HepG2 (cell line): ENCODE results near the gene GALNT10. TPM values are rescaled to one million over a fixed set of nuclear protein-coding genes. Genes with fewer than 3 reads are reported as not detected.

ENCODE experiments used
- ATAC-seq: fragments of 200-7000 bp; cut with Tn5 transposase; 3 replicates; pipeline ENCODE4 v1.9.1; 2020; ENCODE audit warnings: mild to moderate bottlenecking, moderate library complexity
- BruUV-seq: library from RNA; stranded (reverse); fragments of 400-500 nt; replicated peaks from 2 replicates; lab custom pipeline; 2021; lab: Mats Ljungman, UMichigan
- CTCF ChIA-PET: fragments of 300-600 bp; formaldehyde crosslinking; extraction: SDS; loops from one replicate; lab custom pipeline; 2021; ENCODE audit warnings: low total read pairs, inconsistent platforms, low intra/inter-chr PET ratio; lab: Yijun Ruan, JAX
- POLR2A ChIA-PET: fragments of 350-600 bp; sonication (Branson Sonifier 250); formaldehyde crosslinking; loops from one replicate; lab custom pipeline; 2020; ENCODE audit warnings: antibody characterized with exemption, inconsistent platforms; lab: Yijun Ruan, JAX
- DNase-seq: peaks from one replicate; pipeline ENCODE4 v3.0.0-alpha.2; 2015; ENCODE audit warnings: low spot score
- FAIRE-seq: peaks from 3 replicates; lab custom pipeline; 2011; peaks lifted over from hg19 to GRCh38; lab: Jason Lieb, UNC
- H2AFZ ChIP-seq: one replicate; pipeline ENCODE4 v1.6.1; 2011; ENCODE audit warnings: low read length, inconsistent platforms
- H3K27ac ChIP-seq: fragments of 300-600 bp; 3 replicates; pipeline ENCODE4 v1.8.0; 2011; ENCODE audit warnings: mixed run types, mild to moderate bottlenecking, mixed read lengths, low read length, inconsistent platforms; ENCODE audit not compliant: insufficient read depth; ENCODE audit errors: extremely low read length
- H3K27me3 ChIP-seq, 2 experiments: fragments of 200-600 bp in 1 of 2; 2 replicates in 1 of 2; 3 replicates in 1 of 2; pipeline versions ENCODE4 v1.6.0 to v1.8.0; 2011; ENCODE audit warnings: low read length in 2 of 2, mild to moderate bottlenecking in 2 of 2, moderate library complexity in 2 of 2, inconsistent platforms in 1 of 2; ENCODE audit not compliant: insufficient read depth in 2 of 2, control insufficient read depth in 1 of 2
- H3K36me3 ChIP-seq, 2 experiments: fragments of 200-600 bp in 1 of 2; replicated peaks in 1 of 2; 2 replicates in 1 of 2; 3 replicates in 1 of 2; pipeline versions ENCODE4 v1.5.1 to v1.8.0; 2011; ENCODE audit warnings: low read length in 2 of 2, inconsistent platforms in 1 of 2; ENCODE audit not compliant: insufficient read depth in 2 of 2, control insufficient read depth in 1 of 2
- H3K4me1 ChIP-seq: 2 replicates; pipeline ENCODE4 v1.5.1; 2012; ENCODE audit warnings: low read length, inconsistent platforms; ENCODE audit not compliant: insufficient read depth
- H3K4me2 ChIP-seq: 2 replicates; pipeline ENCODE4 v1.6.0; 2011; ENCODE audit warnings: low read depth, low read length, inconsistent platforms
- H3K4me3 ChIP-seq, 3 experiments: fragments of 200-600 bp in 1 of 3; sonication (generic), shearing (Covaris generic) in 1 of 3; replicated peaks in 1 of 3; 2 replicates each; pipeline ENCODE4 v1.5.1; 2011 to 2016; ENCODE audit warnings: low read length in 3 of 3, inconsistent platforms in 2 of 3, low read depth in 2 of 3, mild to moderate bottlenecking in 2 of 3, control low read depth in 1 of 3, mixed read lengths in 1 of 3; ENCODE audit not compliant: insufficient read depth in 1 of 3
- H3K79me2 ChIP-seq: one replicate; pipeline ENCODE4 v1.6.1; 2011; ENCODE audit warnings: low read length, inconsistent platforms; ENCODE audit not compliant: insufficient read depth
- H3K9ac ChIP-seq: 2 replicates; pipeline ENCODE4 v1.6.0; 2011; ENCODE audit warnings: mild to moderate bottlenecking, low read depth, low read length, inconsistent platforms; ENCODE audit not compliant: insufficient read depth
- H3K9me3 ChIP-seq: 2 replicates; pipeline ENCODE4 v1.5.1; 2012; ENCODE audit warnings: mild to moderate bottlenecking, low read length
- H4K20me1 ChIP-seq: 2 replicates; pipeline ENCODE4 v1.6.0; 2011; ENCODE audit warnings: inconsistent platforms, mild to moderate bottlenecking, low read length, moderate library complexity; ENCODE audit not compliant: insufficient read depth
- AGO2 ChIP-seq: fragments of 200-400 bp; formaldehyde crosslinking; optimal IDR thresholded peaks from 2 replicates; pipeline ENCODE3; 2017; ENCODE audit warnings: mild to moderate bottlenecking, low read depth, low read length, moderate library complexity
- GZF1 ChIP-seq: sonication (generic); formaldehyde crosslinking; IDR thresholded peaks from 2 replicates; pipeline ENCODE4 v1.5.1; 2020; ENCODE audit warnings: mild to moderate bottlenecking, missing genetic modification reagents
- NBN ChIP-seq: fragments of 450-650 bp; conservative IDR thresholded peaks from 2 replicates; pipeline ENCODE4 v1.6.1; 2017
- NFRKB ChIP-seq: fragments of 450-650 bp; IDR thresholded peaks from 2 replicates; pipeline ENCODE4 v1.6.1; 2017
- NPAS2 ChIP-seq: sonication (generic); formaldehyde crosslinking; IDR thresholded peaks from 2 replicates; pipeline ENCODE4 v1.8.0; 2022; ENCODE audit warnings: mild to moderate bottlenecking, missing genetic modification reagents, borderline replicate concordance
- SATB2 ChIP-seq: sonication (generic); formaldehyde crosslinking; IDR thresholded peaks from 2 replicates; pipeline ENCODE4 v1.5.0; 2020; ENCODE audit warnings: missing genetic modification reagents
- SIN3B ChIP-seq: fragments of 150-350 bp; IDR thresholded peaks from 2 replicates; pipeline ENCODE4 v1.6.1; 2014; ENCODE audit warnings: low read length
- TBX3 ChIP-seq: fragments of 450-650 bp; IDR thresholded peaks from 2 replicates; pipeline ENCODE4 v1.6.1; 2017; ENCODE audit warnings: antibody characterized with exemption, mild to moderate bottlenecking, inconsistent platforms, borderline replicate concordance
- ZNF570 ChIP-seq: sonication (generic); formaldehyde crosslinking; IDR thresholded peaks from 2 replicates; pipeline ENCODE4 v1.4.0; 2020; ENCODE audit warnings: mild to moderate bottlenecking, missing genetic modification reagents, borderline replicate concordance
- ZNF577 ChIP-seq: sonication (generic); formaldehyde crosslinking; IDR thresholded peaks from 2 replicates; pipeline ENCODE4 v1.4.0; 2020; ENCODE audit warnings: mild to moderate bottlenecking, low read depth, missing genetic modification reagents, borderline replicate concordance
- ZNF713 ChIP-seq: sonication (generic); formaldehyde crosslinking; IDR thresholded peaks from 2 replicates; pipeline ENCODE4 v1.4.0; 2020; ENCODE audit warnings: mild to moderate bottlenecking, missing genetic modification reagents
- ZNF891 ChIP-seq: sonication (generic); formaldehyde crosslinking; IDR thresholded peaks from 2 replicates; pipeline ENCODE4 v1.5.0; 2020; ENCODE audit warnings: mild to moderate bottlenecking, missing genetic modification reagents
- WGBS: methylation state at CpG from one replicate; pipeline ENCODE4 v1.1.6; 2017; ENCODE audit warnings: low lambda C conversion rate; 5-methylcytosine and 5-hydroxymethylcytosine counted together
- in situ Hi-C: cut with HindIII; loops from 2 replicates; pipeline ENCODE4 v1.10.0; 2017; ENCODE audit warnings: low pct_unique_long_range_greater_than_20kb; ENCODE audit not compliant: extremely low pct_ligation_motif_present
- intact Hi-C: fragments of 100-400 bp; cut with micrococcal nuclease; formaldehyde crosslinking; loops from one replicate; pipeline ENCODE4 v1.10.0; 2022; ENCODE audit not compliant: unreplicated experiment
- polyA plus RNA-seq, 8 experiments: library from polyadenylated mRNA; depleted of rRNA in 3 of 8; stranded (reverse) in 7 of 8; unstranded in 1 of 8; fragments of >200 nt; fragmentation: Illumina TruSeq in 4 of 8; extraction: Trizol in 4 of 8; gene quantifications; 2 replicates each; pipeline versions ENCODE4 v1.2.1 to v1.2.3, GENCODE V29; 2011 to 2016; ENCODE audit warnings: low read depth in 4 of 8, missing spikeins in 1 of 8, mixed read lengths in 1 of 8; ENCODE audit not compliant: insufficient read depth in 1 of 8
- total RNA-seq, 5 experiments: library from RNA; depleted of rRNA; stranded (reverse); fragments of >200 nt; fragmentation: Illumina TruSeq; extraction: Trizol; gene quantifications; 2 replicates each; pipeline ENCODE4 v1.2.3, GENCODE V29; 2016; ENCODE audit warnings: low read depth in 1 of 5
- TF ChIP-seq, protein P1 (sequence below): sonication (generic); formaldehyde crosslinking; IDR thresholded peaks from 2 replicates; pipeline ENCODE4 v1.8.0; 2022; ENCODE audit warnings: mild to moderate bottlenecking, missing genetic modification reagents, borderline replicate concordance
- TF ChIP-seq, protein P2 (sequence below): sonication (generic); formaldehyde crosslinking; IDR thresholded peaks from 2 replicates; pipeline ENCODE4 v1.4.0; 2020; ENCODE audit warnings: mild to moderate bottlenecking, missing genetic modification reagents
- TF ChIP-seq, protein P3 (sequence below): sonication (generic); formaldehyde crosslinking; IDR thresholded peaks from 2 replicates; pipeline ENCODE4 v1.4.0; 2020; ENCODE audit warnings: missing genetic modification reagents

GALNT10 gene
- total and polyA plus RNA-seq, 2 of the 13 experiments (the other 11 are each of a cell fraction or from before 2014, with no cell fraction given) = 8.1 to 11.2 TPM

DNA sequence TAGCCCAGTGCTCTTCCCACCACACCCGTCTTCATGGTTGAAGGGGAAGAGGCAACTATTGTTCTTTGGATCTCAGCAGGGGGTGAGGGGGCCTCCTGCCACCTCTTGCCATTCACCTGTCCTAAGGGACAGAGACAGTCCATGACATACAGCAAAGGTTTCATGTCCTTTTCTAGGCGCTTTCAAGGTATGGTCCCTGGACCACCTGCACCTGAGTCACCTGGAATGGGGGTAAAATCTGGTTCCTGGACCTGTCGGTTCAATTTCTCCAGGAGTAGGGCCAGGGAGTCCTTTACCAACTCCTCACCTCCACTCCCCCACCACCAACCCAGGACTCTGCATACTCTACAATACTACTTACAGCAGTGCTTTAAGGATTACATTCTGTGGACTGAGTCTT, 221.8 kb downstream of the GALNT10 start (continued):
- TF ChIP-seq, protein P1, sequence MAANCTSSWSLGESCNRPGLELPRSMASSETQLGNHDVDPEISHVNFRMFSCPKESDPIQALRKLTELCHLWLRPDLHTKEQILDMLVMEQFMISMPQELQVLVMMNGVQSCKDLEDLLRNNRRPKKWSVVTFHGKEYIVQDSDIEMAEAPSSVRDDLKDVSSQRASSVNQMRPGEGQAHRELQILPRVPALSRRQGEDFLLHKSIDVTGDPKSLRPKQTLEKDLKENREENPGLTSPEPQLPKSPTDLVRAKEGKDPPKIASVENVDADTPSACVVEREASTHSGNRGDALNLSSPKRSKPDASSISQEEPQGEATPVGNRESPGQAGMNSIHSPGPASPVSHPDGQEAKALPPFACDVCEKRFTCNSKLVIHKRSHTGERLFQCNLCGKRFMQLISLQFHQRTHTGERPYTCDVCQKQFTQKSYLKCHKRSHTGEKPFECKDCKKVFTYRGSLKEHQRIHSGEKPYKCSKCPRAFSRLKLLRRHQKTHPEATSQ (CRISPR knock-in tag) = no peak
- TF ChIP-seq NBN (no peak), SIN3B (no peak), NPAS2 (CRISPR knock-in tag) (no peak), AGO2 (no peak)
- TF ChIP-seq, protein P2, sequence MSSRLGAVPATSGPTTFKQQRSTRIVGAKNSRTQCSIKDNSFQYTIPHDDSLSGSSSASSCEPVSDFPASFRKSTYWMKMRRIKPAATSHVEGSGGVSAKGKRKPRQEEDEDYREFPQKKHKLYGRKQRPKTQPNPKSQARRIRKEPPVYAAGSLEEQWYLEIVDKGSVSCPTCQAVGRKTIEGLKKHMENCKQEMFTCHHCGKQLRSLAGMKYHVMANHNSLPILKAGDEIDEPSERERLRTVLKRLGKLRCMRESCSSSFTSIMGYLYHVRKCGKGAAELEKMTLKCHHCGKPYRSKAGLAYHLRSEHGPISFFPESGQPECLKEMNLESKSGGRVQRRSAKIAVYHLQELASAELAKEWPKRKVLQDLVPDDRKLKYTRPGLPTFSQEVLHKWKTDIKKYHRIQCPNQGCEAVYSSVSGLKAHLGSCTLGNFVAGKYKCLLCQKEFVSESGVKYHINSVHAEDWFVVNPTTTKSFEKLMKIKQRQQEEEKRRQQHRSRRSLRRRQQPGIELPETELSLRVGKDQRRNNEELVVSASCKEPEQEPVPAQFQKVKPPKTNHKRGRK (CRISPR knock-in tag) = no peak

DNA sequence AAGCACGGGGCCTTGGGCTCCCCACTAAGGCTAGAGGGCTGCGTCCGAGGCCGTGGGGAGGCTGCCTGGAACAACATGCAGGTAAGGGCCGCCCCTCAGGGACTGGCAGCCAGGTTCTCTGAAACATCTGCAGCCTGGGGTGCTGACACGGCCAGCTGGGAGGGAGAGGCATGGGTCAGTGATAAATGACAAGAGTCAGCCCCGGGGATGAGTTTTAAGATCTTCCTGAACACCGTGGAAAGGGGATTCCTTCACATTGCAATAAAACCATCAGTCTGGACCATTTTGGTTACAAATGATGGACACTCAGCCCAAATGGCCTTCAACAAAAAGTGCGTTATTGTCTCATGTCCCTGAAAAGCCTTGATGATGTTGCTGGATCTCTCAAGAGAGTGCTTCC, 222.4 kb downstream of the GALNT10 start:
- Histone ChIP-seq H3K79me2 (no peaks in the 10 kb centered on the region), H3K27me3 (no peaks in the 10 kb centered on the region), H3K4me2 (no peak overlapping the region), H3K4me1 (no peaks in the 10 kb centered on the region), H3K9ac (no peak overlapping the region), H3K4me3 (no peak overlapping the region), H3K9me3 (no peaks in the 10 kb centered on the region), H3K27ac (no peak overlapping the region), H4K20me1 (no peaks in the 10 kb centered on the region), H3K36me3 (peaks cover 0 to 2% of the 10 kb centered on the region in 2 experiments; a peak in 1 of 5 replicates), H2AFZ (no peak overlapping the region)
- in situ Hi-C loops = no loop called here
- WGBS = 100% methylated on average over 3 of the region's 9 CpGs
- FAIRE-seq (no peak), DNase-seq (no peak), ATAC-seq (no peak)
- ChIA-PET CTCF (no interaction called here), POLR2A (no interaction called here)
- no TSS peak for BruUV-seq
- TF ChIP-seq NFRKB = no peak
- TF ChIP-seq ZNF577 (CRISPR knock-in tag) = no peak
- no peak for TF ChIP-seq ZNF713 (CRISPR knock-in tag)
- TF ChIP-seq ZNF570 = no peak
- TF ChIP-seq SATB2 (CRISPR knock-in tag) = no peak
- TF ChIP-seq ZNF891 (CRISPR knock-in tag) = no peak
- no peak for TF ChIP-seq TBX3
- TF ChIP-seq, protein P3, sequence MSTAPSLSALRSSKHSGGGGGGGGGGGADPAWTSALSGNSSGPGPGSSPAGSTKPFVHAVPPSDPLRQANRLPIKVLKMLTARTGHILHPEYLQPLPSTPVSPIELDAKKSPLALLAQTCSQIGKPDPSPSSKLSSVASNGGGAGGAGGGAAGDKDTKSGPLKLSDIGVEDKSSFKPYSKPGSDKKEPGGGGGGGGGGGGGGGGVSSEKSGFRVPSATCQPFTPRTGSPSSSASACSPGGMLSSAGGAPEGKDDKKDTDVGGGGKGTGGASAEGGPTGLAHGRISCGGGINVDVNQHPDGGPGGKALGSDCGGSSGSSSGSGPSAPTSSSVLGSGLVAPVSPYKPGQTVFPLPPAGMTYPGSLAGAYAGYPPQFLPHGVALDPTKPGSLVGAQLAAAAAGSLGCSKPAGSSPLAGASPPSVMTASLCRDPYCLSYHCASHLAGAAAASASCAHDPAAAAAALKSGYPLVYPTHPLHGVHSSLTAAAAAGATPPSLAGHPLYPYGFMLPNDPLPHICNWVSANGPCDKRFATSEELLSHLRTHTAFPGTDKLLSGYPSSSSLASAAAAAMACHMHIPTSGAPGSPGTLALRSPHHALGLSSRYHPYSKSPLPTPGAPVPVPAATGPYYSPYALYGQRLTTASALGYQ (CRISPR knock-in tag) = no peak
- TF ChIP-seq GZF1 (CRISPR knock-in tag) = no peak
- intact Hi-C loops = no loop called here
